Neural cell (in vitro differentiated cells): Measurements from ENCODE around the gene GRIA3.

Experiments
- CTCF ChIP-seq: fragments of 450-650 bp; IDR thresholded peaks from 2 replicates; pipeline ENCODE4 v1.5.1; 2014; ENCODE audit warnings: antibody characterized with exemption, mild to moderate bottlenecking, moderate library complexity; ENCODE audit not compliant: poor library complexity, severe bottlenecking
- EZH2 ChIP-seq: fragments of 200-600, 300-800 bp; shearing (Covaris generic), sonication (generic); IDR thresholded peaks from 2 replicates; pipeline ENCODE4 v1.6.1; 2014; ENCODE audit warnings: antibody characterized with exemption, low read length, borderline replicate concordance, mild to moderate bottlenecking; ENCODE audit not compliant: insufficient read depth, poor library complexity, severe bottlenecking
- POLR2AphosphoS5 ChIP-seq: IDR thresholded peaks from 2 replicates; pipeline ENCODE4 v1.6.1; 2012
- RAD21 ChIP-seq: fragments of 450-650 bp; conservative IDR thresholded peaks from 2 replicates; pipeline ENCODE4 v1.6.1; 2014; ENCODE audit warnings: antibody characterized with exemption, mild to moderate bottlenecking, moderate library complexity
- REST ChIP-seq: IDR thresholded peaks from 2 replicates; pipeline ENCODE4 v1.6.1; 2012; ENCODE audit warnings: borderline replicate concordance

DNA sequence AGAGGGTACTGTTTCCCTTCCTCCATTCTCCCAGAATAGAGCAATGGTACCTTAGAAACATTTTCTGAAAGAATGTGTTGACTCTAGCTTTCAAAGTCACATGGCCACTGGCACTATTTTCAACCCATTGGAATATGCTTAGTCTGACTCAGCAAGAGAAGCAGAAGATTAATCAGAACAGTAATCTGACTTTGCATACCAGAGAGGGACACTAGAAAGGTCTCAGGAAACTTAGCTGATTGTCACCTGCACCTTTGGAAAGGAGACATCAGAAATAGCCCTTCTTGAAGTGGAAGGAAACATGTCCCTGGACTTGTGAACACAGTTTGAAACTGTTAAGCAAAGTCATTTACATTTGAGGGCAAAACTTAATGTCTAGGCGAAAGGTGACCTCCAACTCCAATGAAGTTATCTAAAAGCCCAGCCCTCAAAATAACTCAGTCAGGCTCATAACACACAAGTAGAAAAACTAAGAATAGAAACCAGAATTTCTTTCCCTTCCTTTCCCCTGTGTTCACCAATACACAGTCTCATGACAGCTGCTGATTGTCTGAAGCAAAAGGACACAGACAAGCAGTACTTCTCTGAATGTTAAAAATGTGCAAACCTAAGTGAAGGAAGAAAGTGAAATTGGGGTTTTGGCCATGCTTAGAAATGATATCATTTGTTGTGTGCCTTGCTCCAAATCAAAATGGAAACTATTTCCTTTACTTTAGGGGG lies 270.8 kb downstream of the GRIA3 start:
- TF ChIP-seq CTCF (no peak), EZH2 (no peak), POLR2AphosphoS5 (no peak), REST (no peak), RAD21 (no peak)
